Breast epithelium (tissue), 3 donors: Measurements from ENCODE around the gene ABHD13.
A peak's percentile ranks its signal among the peaks of the same experiment; 100 is the strongest.

Experiments used
- POLR2A ChIP-seq: fragments of 450-650 bp; IDR thresholded peaks from one replicate; pipeline ENCODE4 v1.6.1; 2016; ENCODE audit warnings: antibody characterized with exemption, mild to moderate bottlenecking, moderate library complexity
- POLR2AphosphoS5 ChIP-seq, 3 donors: sonication (generic); formaldehyde crosslinking; IDR thresholded peaks; one replicate each; pipeline ENCODE4 v1.6.1; 2017; ENCODE audit warnings: antibody characterized with exemption in 3 of 3
- TF ChIP-seq, protein P1 (sequence below), 3 donors: fragments of 450-650 bp; IDR thresholded peaks; one replicate each; pipeline ENCODE4 v1.5.1; 2016 to 2017; ENCODE audit warnings: antibody characterized with exemption in 3 of 3, mild to moderate bottlenecking in 3 of 3, moderate library complexity in 3 of 3

DNA sequence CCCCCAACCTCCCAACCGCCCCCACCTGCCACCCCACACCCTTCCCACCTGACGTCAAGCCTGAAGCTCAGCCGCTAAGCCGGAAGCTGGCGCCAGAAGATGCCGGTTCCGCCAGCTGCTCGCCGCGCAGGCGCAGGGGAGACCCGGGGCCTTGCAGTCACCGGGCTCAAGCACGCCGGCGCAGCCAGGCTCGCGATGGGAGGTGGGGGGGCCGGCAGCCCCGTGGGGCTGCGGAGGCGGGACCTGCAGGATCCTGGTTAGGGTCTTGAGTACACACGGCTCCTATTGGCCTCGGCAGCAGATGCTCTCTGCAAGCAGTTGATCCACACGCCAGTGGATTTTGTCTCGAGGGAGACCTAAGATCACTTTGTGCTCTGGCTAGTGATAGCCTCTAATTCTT is 2.8 kb upstream of the ABHD13 start, which contains the start of gene LIG4:
- TF ChIP-seq, protein P1, sequence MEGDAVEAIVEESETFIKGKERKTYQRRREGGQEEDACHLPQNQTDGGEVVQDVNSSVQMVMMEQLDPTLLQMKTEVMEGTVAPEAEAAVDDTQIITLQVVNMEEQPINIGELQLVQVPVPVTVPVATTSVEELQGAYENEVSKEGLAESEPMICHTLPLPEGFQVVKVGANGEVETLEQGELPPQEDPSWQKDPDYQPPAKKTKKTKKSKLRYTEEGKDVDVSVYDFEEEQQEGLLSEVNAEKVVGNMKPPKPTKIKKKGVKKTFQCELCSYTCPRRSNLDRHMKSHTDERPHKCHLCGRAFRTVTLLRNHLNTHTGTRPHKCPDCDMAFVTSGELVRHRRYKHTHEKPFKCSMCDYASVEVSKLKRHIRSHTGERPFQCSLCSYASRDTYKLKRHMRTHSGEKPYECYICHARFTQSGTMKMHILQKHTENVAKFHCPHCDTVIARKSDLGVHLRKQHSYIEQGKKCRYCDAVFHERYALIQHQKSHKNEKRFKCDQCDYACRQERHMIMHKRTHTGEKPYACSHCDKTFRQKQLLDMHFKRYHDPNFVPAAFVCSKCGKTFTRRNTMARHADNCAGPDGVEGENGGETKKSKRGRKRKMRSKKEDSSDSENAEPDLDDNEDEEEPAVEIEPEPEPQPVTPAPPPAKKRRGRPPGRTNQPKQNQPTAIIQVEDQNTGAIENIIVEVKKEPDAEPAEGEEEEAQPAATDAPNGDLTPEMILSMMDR (IDR thresholded peaks at IDR 0.05): no peak
- TF ChIP-seq POLR2AphosphoS5 (IDR thresholded peaks at IDR 0.05) (peak in 1 of 3 donors; percentile 44), POLR2A (no peak)
